ENCODE measurements around the gene TMEM176B. TPM values are rescaled to one million over a fixed set of nuclear protein-coding genes. Genes with fewer than 3 reads are reported as not detected.

Gene TMEM176B
- polyA plus RNA-seq, 1 experiment: not detected

DNA sequence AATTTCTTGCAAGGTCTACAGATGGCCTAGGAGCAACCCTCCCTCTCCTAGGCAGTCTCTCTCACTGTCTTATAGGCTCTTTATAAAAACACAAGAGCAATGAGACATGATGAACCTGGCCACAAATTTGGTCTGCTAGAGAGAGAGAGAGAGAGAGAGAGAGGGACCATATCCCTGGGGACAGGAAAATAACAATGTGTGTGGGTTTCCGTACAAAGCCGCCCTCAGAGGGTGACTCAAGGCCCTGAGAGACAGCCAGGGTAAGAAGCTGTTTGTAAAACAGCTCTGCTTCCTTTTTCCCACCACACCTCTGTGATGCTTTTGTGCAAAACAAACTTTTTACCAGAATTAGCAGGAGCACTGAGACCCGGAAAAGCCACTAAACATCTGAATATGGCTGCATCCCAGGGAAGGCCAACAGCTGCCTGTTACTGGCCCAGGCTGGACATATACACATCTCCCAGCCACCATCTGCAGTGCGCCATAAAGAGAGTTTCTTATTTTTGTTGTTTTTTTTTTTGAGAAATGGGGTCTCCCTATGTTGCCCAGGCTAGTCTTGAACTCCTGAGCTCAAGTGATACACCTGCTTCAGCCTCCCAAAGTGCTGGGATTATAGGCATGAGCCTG lies 44.6 kb downstream of the TMEM176B start:
- Histone ChIP-seq H3K27me3 (ENCODE audit: control insufficient read depth, insufficient read depth, low read length) (no peaks in the 10 kb centered on the region), H3K4me3 (ENCODE audit: low read depth, low read length) (no peak overlapping the region), H3K36me3 (ENCODE audit: control insufficient read depth, insufficient read depth, low read length) (no peaks in the 10 kb centered on the region)
- TF ChIP-seq, protein P1, sequence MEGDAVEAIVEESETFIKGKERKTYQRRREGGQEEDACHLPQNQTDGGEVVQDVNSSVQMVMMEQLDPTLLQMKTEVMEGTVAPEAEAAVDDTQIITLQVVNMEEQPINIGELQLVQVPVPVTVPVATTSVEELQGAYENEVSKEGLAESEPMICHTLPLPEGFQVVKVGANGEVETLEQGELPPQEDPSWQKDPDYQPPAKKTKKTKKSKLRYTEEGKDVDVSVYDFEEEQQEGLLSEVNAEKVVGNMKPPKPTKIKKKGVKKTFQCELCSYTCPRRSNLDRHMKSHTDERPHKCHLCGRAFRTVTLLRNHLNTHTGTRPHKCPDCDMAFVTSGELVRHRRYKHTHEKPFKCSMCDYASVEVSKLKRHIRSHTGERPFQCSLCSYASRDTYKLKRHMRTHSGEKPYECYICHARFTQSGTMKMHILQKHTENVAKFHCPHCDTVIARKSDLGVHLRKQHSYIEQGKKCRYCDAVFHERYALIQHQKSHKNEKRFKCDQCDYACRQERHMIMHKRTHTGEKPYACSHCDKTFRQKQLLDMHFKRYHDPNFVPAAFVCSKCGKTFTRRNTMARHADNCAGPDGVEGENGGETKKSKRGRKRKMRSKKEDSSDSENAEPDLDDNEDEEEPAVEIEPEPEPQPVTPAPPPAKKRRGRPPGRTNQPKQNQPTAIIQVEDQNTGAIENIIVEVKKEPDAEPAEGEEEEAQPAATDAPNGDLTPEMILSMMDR (IDR thresholded peaks at IDR 0.05; ENCODE audit: insufficient read depth, low read depth, low read length): no peak
- ChIA-PET POLR2A (no interaction called here), CTCF (interaction anchor here (2.0 kb wide), 1 partner anchor 307 kb away, joined by 4 read pairs; no protein-coding TSS in a partner anchor)
- DNase-seq (ENCODE audit: low read depth): no peak

DNA sequence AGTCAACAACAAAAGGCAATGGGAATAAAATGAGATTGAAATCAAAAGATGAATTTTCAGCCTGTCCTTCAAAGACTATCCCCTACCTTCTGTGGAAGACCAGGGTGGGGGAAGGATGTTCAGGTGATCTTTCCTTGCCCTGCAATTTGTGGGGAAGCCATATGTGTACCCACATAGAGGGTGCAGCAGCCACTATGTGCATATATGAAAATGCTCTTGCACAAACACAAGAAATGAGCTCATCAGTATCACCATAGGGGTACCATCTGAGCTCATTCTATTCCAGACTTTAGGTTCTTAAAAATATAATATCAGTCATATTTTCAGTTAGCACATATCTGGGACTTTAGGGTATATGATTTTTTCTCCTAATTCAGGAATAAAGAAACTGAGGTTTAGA lies 45.2 kb downstream of the TMEM176B start:
- DNase-seq (ENCODE audit: low read depth): no peak
- Histone ChIP-seq H3K4me3 (ENCODE audit: low read depth, low read length) (no peak overlapping the region), H3K36me3 (ENCODE audit: control insufficient read depth, insufficient read depth, low read length) (no peaks in the 10 kb centered on the region), H3K27me3 (ENCODE audit: control insufficient read depth, insufficient read depth, low read length) (no peaks in the 10 kb centered on the region)
- TF ChIP-seq, protein P1 (IDR thresholded peaks at IDR 0.05; ENCODE audit: insufficient read depth, low read depth, low read length): no peak
- POLR2A ChIA-PET: no interaction called here
- CTCF ChIA-PET: interaction anchor here (2.0 kb wide), 1 partner anchor 306 kb away, joined by 4 read pairs; no protein-coding TSS in a partner anchor

DNA sequence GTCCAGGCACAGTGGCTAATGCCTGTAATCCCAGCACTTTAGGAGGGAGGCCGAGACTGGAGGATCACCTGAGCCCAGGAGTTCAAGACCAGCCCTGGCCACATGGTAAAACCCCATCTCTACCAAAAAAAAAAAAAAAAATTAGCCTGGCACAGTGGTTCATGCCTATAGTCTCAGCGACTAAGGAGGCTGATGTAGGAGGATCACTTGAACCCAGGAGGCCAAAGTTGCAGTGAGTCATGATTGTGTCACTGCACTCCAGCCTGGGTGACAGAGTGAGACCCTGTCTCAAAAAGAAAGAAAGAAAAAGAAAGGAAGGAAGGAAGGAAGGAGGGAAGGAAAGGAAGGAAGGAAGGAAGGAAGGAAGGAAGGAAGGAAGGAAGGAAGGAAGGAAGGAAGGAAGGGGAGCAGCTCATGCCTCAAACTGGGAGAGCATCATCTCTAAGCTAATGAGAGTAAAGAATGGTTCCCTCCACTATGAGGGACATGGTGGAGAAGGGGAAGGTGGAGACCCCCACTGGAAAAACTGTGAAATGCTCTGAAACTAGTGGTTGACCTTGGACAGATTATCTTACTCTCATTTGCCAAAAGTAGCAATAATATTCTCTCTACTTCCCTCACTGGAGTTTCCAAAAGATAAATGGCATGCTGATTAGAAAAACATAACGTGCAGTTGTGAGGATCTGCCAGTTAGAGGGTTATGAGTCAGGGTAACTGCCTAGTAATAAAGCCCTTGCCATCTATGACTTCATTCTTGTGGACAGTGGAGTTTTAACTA lies 46.1 kb downstream of the TMEM176B start:
- DNase-seq (ENCODE audit: low read depth): no peak
- Histone ChIP-seq H3K27me3 (ENCODE audit: control insufficient read depth, insufficient read depth, low read length) (no peaks in the 10 kb centered on the region), H3K4me3 (ENCODE audit: low read depth, low read length) (no peak overlapping the region), H3K36me3 (ENCODE audit: control insufficient read depth, insufficient read depth, low read length) (no peaks in the 10 kb centered on the region)
- ChIA-PET POLR2A (no interaction called here), CTCF (interaction anchor here (2.0 kb wide), 1 partner anchor 305 kb away, joined by 4 read pairs; no protein-coding TSS in a partner anchor)
- TF ChIP-seq, protein P1 (IDR thresholded peaks at IDR 0.05; ENCODE audit: insufficient read depth, low read depth, low read length): no peak

DNA sequence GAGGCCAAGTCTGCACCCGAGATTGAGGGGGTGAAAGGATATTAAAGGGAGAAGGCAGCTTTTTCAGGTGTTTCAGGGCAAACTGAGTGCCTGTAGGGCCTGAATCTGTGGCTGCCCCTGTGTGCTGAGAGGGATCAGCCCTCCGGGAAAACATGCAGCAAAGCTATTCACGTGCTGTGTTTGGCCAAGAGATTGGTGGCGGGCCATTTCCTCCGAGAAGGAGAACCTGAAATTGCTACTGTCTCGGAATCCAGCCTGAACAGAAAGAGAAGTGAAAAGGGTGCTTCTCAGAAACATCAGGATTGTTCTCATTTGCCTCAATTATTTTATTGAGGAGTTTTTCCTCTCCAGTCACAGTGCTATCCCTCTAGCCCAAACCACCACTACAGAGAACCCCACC lies 46.9 kb downstream of the TMEM176B start:
- no peak overlapping the region for H3K4me3 ChIP-seq (ENCODE audit: low read depth, low read length)
- DNase-seq (ENCODE audit: low read depth): no peak
- H3K36me3 ChIP-seq (ENCODE audit: control insufficient read depth, insufficient read depth, low read length): no peaks in the 10 kb centered on the region
- H3K27me3 ChIP-seq (ENCODE audit: control insufficient read depth, insufficient read depth, low read length): no peaks in the 10 kb centered on the region
- TF ChIP-seq, protein P1 (IDR thresholded peaks at IDR 0.05; ENCODE audit: insufficient read depth, low read depth, low read length): no peak
- ChIA-PET CTCF (no interaction called here), POLR2A (no interaction called here)

DNA sequence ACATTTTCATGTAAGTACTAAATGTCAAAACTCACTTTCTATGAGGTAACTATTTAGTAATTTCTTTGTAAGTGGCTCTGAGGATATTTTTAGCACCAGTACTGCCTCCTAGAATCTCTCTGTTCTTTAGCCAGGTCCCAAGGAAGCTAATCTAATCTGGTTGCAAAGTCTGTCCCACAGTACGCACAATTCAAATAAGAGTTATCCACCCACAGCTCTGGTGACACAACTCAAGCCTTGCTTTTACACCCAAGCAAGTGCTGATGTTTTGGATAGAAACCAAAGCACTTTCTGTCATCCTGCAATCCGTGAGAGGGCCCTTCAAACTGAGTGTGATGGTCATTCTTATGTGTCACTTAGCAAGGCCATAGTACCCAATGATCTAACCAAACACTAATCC lies 48.5 kb downstream of the TMEM176B start:
- H3K4me3 ChIP-seq (ENCODE audit: low read depth, low read length): no peak overlapping the region
- DNase-seq (ENCODE audit: low read depth): no peak
- CTCF ChIA-PET: no interaction called here
- H3K36me3 ChIP-seq (ENCODE audit: control insufficient read depth, insufficient read depth, low read length): no peaks in the 10 kb centered on the region
- TF ChIP-seq, protein P1 (IDR thresholded peaks at IDR 0.05; ENCODE audit: insufficient read depth, low read depth, low read length): no peak
- H3K27me3 ChIP-seq (ENCODE audit: control insufficient read depth, insufficient read depth, low read length): no peaks in the 10 kb centered on the region
- POLR2A ChIA-PET: no interaction called here
